Measurements from ENCODE around the gene PCMT1.
"Not testable (repeated sequence)": the region's sequence is repeated elsewhere in the genome, so short reads cannot be mapped to it uniquely, and the experiment has no call there.

Gene PCMT1
- total RNA-seq: 17.6 to 65.4 reads per million in 2 donors

DNA sequence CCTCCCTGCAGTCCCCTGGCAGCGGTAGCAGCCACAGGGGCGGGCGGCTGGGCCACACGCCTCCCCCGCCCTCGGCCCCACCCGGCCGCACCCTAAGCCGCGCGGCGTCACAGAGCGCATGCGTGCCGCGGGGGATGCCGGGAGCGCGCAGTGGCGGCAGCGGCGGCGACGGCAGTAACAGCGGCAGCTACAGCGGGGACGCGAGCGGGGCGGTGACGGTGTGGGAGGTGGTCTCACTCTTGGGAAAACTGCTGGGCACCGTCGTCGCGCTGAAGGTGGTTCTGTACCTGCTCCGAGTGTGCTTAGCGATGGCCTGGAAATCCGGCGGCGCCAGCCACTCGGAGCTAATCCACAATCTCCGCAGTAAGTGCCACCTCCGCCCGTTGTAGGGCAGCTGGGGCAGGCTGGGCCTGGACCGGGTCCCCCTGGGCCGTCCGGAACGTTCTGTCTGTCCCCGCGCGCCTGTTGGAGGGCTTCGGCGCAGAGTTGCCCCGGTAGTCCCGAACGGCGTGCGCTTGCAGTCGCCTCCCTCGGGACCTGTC, at the start of gene PCMT1:
PCMT1 (plus strand) TSS at position 148 of the 542 bp plus-strand sequence; CDS start at position 309, 161 bp downstream.
- DNase-seq: peak; percentile 88

- no peak for DNase-seq
Measured at GRCh38 chr6:149701714-149702113, 47.8 kb upstream of the PCMT1 start.

GRCh38 chr6:149711711-149712110, 37.8 kb upstream of the PCMT1 start:
- no peak for DNase-seq

DNA sequence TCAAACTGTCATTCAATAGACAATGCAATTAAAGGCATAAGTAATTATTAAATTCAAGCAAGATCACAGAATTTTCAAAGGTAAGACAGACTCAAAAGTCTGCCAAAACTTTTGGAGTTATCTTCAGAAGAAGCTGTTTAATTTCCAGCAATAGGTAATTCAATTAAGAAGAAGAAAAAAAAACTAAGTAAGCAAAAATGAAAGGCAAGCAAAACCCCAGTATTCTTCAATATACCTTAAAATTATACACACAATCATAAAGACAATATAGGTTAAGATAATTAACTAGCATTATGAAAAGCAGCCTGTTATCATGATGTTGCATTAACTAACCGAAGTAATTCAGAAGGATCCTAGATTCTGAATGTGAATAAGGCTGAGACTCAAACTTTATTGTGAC, 35.1 kb upstream of the PCMT1 start:
- no peak for DNase-seq

DNA sequence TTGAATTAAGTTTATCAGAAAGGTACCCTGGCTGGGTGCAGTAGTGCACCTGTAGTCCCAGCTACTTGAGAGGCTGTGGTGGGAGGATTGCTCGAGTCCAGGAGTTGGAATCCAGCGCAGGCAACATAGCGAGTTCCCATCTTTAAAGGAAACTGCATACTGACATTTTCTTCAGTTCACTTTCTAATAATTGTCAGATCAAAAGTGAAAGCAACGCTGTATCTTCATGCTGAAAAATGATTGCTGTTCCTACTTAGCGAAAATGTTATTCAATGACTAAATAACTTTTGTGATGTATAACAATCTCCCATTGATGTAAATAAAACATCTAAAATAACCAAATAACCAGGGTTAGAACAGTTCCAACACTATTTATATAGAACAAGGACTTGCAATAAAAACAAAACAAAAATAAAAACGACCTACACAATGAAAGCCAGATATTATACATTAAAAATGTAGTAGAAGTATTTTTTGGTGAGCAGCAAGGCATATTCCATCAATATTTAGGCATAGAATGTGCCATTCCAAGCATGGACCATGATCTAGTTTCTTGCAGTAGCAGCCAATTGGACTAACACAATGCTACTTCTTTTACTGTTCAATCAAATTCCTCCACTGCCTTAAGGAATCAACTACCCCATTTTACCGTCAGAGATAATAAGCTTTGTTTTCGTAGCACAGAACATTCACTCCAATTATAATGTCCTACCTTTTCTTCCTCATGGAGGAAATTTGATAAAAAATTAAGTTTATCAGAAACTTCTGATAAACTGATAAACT, 33.2 kb upstream of the PCMT1 start:
- no peak for DNase-seq

DNA sequence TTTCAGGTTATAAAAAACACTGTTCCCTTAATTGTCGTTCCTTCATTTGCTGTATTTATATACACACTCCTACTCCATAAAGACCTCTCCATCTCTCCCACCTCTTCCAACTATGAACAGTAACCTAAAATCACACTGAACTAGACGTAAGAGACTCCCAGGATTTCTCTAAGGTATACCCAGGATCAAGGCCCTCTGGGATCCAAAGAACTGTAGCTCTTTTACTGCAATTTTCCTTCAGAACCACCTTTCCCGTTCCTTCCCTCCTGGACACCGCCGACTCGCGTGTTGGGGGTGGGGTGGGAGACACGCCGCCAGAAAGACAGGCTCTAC, 32.3 kb upstream of the PCMT1 start:
- DNase-seq: no peak

- DNase-seq: peak; percentile 93
Measured at GRCh38 chr6:149717588-149718458, 31.7 kb upstream of the PCMT1 start, which contains the start of gene LATS1. Gene LATS1, minus strand, starts transcription at chr6:149718101. Its CDS starts 15,975 bp downstream, at chr6:149702126.

- no peak for DNase-seq
Measured at GRCh38 chr6:149719531-149719930, 30.0 kb upstream of the PCMT1 start.

GRCh38 chr6:149723262-149723661, 26.3 kb upstream of the PCMT1 start:
- no peak for DNase-seq

DNA sequence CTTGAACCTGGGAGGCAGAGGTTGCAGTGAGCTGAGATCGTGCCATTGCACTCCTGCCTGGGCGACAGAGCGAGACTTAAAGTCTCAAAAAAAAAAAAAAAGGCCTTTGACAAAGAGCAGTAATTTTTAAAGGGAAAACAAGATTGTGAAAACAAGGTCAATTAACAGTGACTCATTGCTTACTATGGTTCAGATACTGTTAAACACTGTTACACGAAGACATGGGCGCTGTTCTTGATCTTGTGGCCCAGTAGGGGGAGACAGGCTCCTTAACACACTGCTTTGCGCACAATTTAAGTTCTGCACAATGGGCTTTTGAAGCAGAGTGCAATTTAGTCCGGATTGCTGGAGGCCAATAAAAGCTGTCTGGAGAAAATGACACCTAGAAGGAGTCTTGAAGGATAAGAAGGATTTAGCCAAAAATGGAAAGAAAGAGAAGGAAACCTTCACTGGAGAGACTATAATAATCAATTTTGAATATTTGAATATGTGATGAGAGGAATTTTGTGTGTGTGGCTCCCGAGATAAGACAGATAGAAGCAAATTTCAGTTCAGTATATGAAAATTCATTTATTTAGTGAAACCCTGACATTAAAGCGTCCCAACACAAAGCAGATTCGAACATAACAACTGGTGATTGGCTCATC, 25.6 kb upstream of the PCMT1 start:
- DNase-seq: peak; percentile 9

DNA sequence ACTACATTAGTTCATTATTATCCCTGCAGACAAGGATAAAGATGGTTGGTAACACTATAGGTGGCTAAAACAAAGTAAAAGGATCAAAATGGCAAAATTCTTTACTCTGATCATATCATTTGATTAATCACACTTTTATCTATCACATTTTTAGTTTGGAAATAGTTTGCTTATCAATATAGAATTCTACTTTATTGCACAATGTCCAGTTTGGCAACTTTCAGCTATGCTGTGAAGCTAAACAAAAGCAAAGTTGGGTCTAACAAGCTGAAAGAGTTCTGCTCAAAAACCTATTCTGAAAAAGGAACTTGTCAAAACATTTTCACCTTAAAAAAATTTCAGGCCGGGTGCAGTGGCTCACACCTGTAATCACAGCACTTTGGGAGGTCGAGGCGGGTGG, 23.8 kb upstream of the PCMT1 start:
- DNase-seq: no peak

GRCh38 chr6:149727793-149728498, 21.6 kb upstream of the PCMT1 start:
- DNase-seq: no peak

GRCh38 chr6:149728499-149729234, 20.9 kb upstream of the PCMT1 start:
- DNase-seq: no peak

DNA sequence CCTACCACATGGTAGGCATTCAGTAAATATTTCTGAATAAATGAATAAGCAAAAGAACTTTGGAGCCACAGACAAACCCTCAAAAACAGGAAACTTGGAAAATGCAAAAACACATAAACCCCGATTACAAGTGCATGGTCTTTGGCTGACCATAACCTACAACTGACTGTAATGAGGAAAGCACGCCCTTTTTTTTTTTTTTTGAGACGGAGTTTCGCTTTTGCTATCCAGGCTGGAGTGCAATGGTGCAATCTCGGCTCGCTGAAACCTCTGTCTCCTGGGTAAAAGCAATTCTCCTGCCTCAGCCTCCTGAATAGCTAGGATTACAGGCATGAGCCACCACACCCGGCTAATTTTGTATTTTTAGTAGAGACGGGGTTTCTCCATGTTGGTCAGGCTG, 19.7 kb upstream of the PCMT1 start:
- DNase-seq: no peak

DNA sequence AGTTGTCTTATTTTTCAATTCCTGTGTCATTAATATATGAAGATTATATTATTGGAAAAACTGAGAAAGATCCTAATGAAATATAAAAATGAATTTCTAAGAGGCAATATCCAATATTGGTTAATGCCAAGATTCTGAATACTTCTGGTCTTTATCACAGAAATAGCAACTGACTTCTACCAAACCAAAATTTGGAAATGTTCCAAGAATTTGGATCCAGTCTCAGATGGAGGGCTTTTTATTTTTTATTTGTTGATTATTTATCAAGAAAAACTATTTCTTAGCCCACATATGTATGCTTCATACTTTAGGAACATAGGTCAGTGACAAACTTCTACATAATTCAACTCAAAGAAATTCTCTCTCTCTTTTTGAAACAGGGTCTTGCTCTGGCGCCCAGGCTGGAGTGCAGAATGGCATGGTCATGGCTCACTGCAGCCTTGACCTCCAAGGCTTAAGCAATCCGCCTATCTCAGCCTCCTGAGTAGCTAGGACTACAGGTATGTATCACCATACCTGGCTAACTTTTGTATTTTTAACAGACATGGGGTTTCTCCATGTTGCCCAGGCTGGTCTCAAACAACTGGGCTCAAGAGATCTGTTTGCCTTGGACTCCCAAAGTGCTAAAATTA, 16.3 kb upstream of the PCMT1 start:
- no peak for DNase-seq

DNA sequence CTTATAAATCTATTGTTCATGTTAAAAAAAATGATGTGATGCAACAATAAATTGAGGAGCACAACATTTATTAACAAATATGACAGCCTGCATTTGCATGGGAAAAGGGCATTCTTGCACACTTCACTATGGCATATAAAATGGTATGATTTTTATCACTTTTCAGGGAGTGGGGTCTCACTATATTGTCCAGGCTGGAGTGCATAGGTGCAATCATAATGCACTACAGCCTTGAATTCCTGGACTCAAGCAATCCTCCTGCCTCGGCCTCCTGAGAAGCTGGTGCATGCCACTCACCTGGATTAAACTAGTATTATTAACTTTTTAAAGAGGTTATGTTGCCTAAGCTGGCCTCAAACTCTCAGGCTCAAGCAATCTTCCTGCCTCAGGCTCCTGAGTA, 14.6 kb upstream of the PCMT1 start:
- no peak for DNase-seq

DNA sequence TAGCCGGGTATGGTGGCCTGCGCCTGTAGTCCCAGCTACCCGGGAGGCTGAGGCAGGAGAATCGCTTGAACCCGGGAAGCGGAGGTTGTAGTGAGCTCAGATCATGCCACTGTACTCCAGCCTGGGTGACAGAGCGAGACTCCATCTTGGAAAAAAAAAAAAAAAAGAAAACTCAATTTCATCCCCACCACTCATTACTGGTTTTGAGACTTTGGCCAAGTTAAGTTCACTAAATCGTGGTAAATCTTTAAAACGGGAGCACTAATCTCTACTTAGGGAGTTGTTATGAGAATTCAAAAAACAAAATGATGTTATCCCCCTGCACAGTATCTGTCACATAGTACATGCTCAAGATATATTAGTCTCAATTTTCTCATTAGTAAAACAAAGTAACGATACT, 4.3 kb upstream of the PCMT1 start:
- DNase-seq: not testable (repeated sequence)

DNA sequence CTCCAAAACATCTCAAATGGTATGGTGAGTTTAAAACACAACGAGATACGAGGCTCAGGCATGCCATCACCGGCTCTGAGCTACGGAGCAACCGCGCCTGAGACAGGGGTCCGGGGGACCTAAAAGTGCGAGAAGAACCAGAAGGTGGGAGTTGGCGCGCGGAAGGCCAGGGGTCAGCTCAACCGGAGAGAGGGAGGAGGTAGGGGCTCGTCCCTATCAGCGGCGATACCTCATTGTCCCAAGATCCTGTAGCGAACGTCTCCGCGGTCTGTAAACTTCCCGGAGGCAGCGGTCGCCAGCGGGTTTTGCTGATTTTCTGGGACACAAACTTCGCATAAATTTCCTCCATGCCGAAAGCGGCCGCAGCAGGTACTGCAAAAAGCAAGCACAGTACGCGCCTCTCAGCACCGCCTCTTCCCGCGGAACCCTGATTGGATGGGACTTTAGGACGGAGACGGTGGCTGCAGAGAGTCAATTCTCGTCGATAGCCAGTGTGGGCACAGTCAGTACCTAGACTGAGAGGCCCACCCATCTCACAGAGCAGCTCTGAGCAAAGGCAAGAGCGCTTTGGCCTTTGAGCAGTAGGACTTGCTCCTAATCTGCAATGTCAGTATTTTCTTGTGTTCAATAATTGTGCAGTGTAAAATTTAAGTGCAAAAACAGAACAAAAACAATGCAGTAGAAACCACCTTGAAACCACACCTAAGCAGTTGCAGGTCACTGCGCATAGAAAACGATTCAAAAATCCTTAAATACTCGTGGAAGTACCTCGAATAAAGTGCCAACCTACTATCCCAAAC, 3.2 kb upstream of the PCMT1 start, which contains the start of gene NUP43:
NUP43 (minus strand) TSS at position 383 of the 800 bp plus-strand sequence; CDS start at position 349, 34 bp downstream.
- peak; percentile 83 for DNase-seq

- DNase-seq: not testable (repeated sequence)
Measured at GRCh38 chr6:149749082-149749593, 403 bp upstream of the PCMT1 start.

DNA sequence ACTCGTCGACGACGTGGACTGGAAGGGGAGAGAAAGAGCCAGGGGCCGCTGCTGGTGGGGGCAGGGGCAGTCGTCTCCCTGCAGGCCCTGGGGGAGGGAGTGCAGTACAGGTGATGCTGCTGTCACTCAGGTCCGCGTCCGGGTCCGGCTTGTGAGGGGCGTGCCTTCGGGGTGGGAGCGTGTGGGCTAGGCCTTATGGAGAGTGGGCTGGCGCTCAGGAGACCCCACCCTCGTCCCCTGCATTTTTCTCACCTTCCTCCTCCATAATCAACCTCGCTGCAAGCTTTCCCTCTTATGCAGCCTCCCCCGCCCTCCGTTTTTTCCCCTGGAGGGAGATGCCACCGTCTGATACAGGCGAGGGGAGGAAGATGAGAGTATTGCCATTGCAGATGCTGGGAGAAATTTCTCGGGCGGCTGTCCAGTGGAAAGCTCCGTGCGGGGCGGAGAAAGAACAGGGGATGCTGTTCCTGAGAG, 632 bp downstream of the PCMT1 start:
- DNase-seq: peak; percentile 19

Data from T-helper 9 cell (primary cell).